HFFc6 (cell line): ENCODE data around the gene PPP1R26. TPM values are rescaled to one million over a fixed set of nuclear protein-coding genes. Genes with fewer than 3 reads are reported as not detected.

ENCODE experiments used
- DNase-seq: peaks from one replicate; pipeline ENCODE4 v3.0.0-alpha.2; 2018
- H3K27ac Mint-ChIP-seq: 2 replicates; pipeline ENCODE4 v1.8.0; 2020; ENCODE audit warnings: mild to moderate bottlenecking, mixed read lengths
- H3K27me3 Mint-ChIP-seq: 2 replicates; pipeline ENCODE4 v1.8.0; 2021; ENCODE audit warnings: mild to moderate bottlenecking, moderate library complexity, mixed read lengths; ENCODE audit not compliant: insufficient read depth
- H3K36me3 Mint-ChIP-seq: 2 replicates; pipeline ENCODE4 v1.8.0; 2021; ENCODE audit warnings: low read depth, mixed read lengths
- H3K4me1 Mint-ChIP-seq: 2 replicates; pipeline ENCODE4 v1.8.0; 2020; ENCODE audit warnings: low read depth, mixed read lengths
- H3K4me3 Mint-ChIP-seq: 2 replicates; pipeline ENCODE4 v1.8.0; 2020; ENCODE audit warnings: mild to moderate bottlenecking, moderate library complexity, mixed read lengths
- H3K9me3 Mint-ChIP-seq: 2 replicates; pipeline ENCODE4 v1.8.0; 2020; ENCODE audit warnings: mild to moderate bottlenecking, mixed read lengths
- total RNA-seq, 6 experiments: library from RNA; stranded (reverse); fragmentation: NEBNext Ultra II Directional; extraction: Animal tissue kit (Norgen Biotek cat#: 25700); gene quantifications; 2 replicates in 1 of 6; 3 replicates in 5 of 6; pipeline ENCODE4 v1.2.3, GENCODE V29; 2021
- TF ChIP-seq, protein P1 (sequence below): fragments of 200-600 bp; sonication (generic); IDR thresholded peaks from 2 replicates; pipeline ENCODE4 v1.5.0; 2021; ENCODE audit warnings: antibody characterized with exemption, mild to moderate bottlenecking

The PPP1R26 gene
- total RNA-seq, 6 experiments from 2014 or later = 10.6 to 14.9 (median 11.0) TPM

DNA sequence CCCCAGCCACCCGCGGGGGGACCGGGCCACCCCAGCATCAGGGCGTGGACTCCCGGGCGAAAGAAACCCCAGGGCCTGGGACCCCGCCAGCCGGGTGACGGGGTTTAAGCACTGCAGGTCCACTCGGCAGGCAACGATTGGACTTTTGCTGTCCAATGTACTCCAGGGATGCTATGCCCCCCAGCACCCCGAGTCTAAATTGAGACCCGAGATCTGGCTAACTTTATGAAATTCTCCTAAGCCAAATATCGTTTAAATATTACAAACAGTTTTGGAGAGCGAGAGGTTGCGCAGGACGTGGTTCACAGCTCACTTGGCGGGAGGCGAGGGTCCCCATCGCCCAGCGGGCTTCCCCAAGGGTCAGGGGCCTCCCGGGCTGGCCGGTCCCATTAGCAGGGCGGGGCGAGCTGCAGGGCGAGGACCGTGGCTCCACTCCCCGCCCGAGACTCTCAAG is 20.5 kb downstream of the PPP1R26 start:
- peak; percentile 28 for DNase-seq
- H3K9me3 Mint-ChIP-seq = no peaks in the 10 kb centered on the region
- H3K4me3 Mint-ChIP-seq = peak overlapping the region; percentile 89
- TF ChIP-seq, protein P1, sequence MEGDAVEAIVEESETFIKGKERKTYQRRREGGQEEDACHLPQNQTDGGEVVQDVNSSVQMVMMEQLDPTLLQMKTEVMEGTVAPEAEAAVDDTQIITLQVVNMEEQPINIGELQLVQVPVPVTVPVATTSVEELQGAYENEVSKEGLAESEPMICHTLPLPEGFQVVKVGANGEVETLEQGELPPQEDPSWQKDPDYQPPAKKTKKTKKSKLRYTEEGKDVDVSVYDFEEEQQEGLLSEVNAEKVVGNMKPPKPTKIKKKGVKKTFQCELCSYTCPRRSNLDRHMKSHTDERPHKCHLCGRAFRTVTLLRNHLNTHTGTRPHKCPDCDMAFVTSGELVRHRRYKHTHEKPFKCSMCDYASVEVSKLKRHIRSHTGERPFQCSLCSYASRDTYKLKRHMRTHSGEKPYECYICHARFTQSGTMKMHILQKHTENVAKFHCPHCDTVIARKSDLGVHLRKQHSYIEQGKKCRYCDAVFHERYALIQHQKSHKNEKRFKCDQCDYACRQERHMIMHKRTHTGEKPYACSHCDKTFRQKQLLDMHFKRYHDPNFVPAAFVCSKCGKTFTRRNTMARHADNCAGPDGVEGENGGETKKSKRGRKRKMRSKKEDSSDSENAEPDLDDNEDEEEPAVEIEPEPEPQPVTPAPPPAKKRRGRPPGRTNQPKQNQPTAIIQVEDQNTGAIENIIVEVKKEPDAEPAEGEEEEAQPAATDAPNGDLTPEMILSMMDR = no peak
- H3K36me3 Mint-ChIP-seq = peaks cover 4% of the 10 kb centered on the region; the same call in 1 of the 2 replicates
- H3K27ac Mint-ChIP-seq = 0 out of 2 replicates have a peak overlapping the region, but pooled peaks have one; percentile 40
- H3K27me3 Mint-ChIP-seq = peaks cover 2% of the 10 kb centered on the region
- H3K4me1 Mint-ChIP-seq = 0 out of 2 replicates have a peak, but pooled peaks cover 7% of the 10 kb centered on the region

DNA sequence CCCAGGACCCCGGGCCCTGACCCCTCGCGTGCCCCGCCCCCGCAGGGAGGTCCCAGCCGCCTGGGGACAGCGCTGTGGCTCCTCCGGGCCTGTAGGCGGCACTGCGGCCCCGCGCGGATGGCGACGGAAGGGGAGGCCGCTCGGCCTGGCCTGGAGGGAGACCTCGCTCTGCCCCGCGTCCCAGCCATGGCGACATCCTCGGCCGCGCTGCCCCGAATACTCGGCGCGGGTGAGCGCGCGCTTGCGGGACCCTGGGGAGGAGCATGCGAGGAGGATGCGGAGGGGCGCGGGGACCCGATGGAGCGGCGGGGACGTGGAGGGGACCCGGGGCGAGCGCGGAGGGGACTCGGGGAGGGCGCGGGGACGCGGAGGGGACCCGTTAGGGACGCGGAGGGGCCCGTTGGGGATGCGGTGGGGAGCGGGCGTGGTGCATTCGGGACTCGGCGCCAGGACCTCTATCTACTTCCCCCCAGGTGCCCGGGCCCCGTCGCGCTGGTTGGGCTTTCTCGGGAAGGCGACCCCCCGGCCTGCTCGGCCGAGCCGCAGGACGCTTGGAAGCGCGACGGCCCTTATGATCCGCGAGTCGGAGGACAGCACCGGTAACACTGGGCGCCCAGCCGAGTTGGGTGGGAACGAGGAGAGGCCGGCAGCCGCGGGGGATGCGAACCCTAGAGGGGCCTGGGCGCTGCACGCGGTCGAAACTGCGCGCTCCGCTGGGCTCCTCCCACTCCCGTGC is 21.1 kb downstream of the PPP1R26 start, which contains the start of gene MRPS2:
Gene MRPS2, plus strand, starts transcription at position 158 of the 736 bp plus-strand sequence. Its CDS starts 29 bp downstream, at position 187.
- TF ChIP-seq, protein P1 = peak; percentile 86
- Mint-ChIP-seq H3K27me3 (peaks cover 2% of the 10 kb centered on the region), H3K4me3 (peak within 1 kb of the TSS; percentile 89), H3K4me1 (0 out of 2 replicates have a peak, but pooled peaks cover 7% of the 10 kb centered on the region), H3K27ac (peak within 1 kb of the TSS; percentile 87), H3K9me3 (no peaks in the 10 kb centered on the region), H3K36me3 (peaks cover 4% of the 10 kb centered on the region; the same call in 1 of the 2 replicates)
- DNase-seq = peak; percentile 77

DNA sequence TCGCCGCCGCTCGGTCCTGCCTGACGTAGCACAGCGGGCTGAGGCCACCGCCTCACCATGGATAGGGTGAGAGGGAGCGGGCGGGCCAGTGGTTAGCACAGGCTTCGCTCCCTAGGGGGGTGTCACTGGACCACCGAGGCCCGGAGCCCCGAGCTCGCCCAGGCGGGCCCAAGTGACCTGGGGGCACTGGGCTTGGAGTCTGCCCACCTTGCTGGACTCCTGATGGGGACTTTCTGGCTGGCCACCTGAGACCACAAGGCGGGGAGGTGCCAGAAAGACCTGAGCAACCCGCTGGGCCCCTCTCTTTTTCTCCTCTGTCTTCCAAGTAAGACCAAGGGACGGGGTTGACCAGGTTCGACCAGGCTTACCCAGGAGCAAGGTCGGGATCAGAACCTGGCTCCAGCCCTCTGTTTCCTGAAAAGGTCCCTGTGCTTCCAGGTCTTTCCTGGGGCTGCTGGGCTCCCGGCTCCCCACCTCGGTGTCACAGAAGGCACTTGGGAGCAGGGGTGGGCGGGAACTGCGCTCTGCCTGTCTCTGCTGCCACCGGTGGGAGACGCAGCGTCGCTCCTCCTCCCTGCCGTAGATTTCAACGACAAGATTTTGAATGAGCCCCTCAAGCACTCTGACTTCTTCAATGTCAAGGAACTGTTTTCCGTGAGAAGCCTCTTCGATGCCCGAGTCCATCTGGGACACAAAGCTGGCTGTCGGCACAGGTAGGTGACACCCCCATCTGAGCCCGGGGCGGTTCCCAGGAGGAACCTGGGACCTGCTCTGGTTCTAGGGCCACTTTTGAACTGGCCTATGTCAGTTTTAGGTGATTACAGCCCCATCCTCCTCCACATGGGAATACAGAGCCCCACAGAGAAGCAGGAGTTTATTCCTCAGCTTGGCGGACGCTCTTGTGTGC is 21.9 kb downstream of the PPP1R26 start:
- H3K4me1 Mint-ChIP-seq = 0 out of 2 replicates have a peak, but pooled peaks cover 7% of the 10 kb centered on the region
- peaks cover 4% of the 10 kb centered on the region; the same call in 1 of the 2 replicates for H3K36me3 Mint-ChIP-seq
- H3K4me3 Mint-ChIP-seq = peak overlapping the region; percentile 89
- DNase-seq = no peak
- H3K9me3 Mint-ChIP-seq = no peaks in the 10 kb centered on the region
- H3K27ac Mint-ChIP-seq = peak overlapping the region; percentile 24
- H3K27me3 Mint-ChIP-seq = peaks cover 2% of the 10 kb centered on the region
- TF ChIP-seq, protein P1 = no peak

DNA sequence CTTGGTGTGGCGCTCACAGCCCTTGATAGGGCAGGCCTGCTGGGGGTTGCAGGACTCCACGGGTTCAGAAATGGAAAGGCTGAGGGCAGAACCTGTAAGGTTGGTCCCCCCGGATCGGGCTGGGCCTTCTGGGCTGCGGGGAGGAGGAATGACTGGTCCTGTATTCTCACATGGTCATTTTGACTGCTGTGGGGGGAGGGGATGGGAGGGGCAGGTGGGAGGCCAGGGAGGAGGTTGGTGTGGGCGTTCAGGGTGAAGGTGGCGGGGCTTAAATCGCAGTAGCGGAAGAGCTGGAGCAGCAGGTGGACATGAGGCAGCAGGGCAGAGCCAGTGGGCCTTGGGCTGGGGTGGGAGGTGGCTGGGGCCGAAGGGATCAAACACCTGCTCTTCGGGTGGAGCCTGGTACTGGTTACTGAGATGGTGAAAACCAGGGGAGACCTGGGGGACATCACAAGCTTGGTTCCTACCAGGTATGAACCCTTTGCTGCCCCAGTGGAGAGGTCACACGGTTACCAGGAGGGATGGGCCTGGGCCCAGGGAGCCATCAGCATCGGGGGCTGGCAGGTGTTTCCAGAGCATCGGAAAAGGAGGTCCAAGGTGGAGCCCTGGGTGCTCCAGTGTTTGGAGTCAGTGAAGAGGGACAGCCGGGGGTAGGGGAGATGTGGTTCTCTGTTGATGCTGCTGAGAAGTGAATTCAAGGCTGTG is 22.7 kb downstream of the PPP1R26 start:
- Mint-ChIP-seq H3K4me1 (0 out of 2 replicates have a peak, but pooled peaks cover 7% of the 10 kb centered on the region), H3K27me3 (peaks cover 2% of the 10 kb centered on the region), H3K36me3 (peaks cover 4% of the 10 kb centered on the region; the same call in 1 of the 2 replicates), H3K4me3 (peak overlapping the region; percentile 89), H3K9me3 (no peaks in the 10 kb centered on the region), H3K27ac (no peak overlapping the region)
- TF ChIP-seq, protein P1 = no peak
- DNase-seq = no peak

DNA sequence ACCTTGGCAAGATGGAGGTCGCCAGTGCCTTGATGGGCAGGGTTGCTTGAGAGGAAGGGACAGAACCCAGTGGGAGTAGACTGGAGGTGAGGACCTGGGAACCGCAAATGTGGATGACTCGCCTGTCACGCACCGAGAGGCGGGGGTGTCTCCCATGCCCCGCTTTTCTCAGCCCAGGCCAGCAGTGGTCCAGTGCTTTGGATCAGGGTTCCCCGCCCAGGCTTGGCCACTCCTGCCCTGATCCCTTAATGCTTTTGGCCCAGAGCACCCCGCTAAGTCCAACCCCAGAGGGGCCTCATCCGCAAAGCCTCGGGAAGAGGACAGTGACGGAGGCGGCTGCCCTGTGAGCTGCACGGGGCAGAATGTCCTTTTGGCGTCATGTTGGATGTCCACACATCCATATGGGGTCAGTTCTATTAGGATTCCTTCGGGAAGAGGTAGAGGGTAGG is 23.3 kb downstream of the PPP1R26 start:
- Mint-ChIP-seq H3K27ac (no peak overlapping the region), H3K27me3 (peaks cover 2% of the 10 kb centered on the region), H3K4me1 (0 out of 2 replicates have a peak, but pooled peaks cover 7% of the 10 kb centered on the region), H3K9me3 (no peaks in the 10 kb centered on the region), H3K4me3 (0 out of 2 replicates have a peak overlapping the region, but pooled peaks have one; percentile 22), H3K36me3 (peaks cover 4% of the 10 kb centered on the region; the same call in 1 of the 2 replicates)
- TF ChIP-seq, protein P1 = no peak
- DNase-seq = no peak
